Inferior parietal cortex (tissue), 1 donor: ENCODE data around the gene FAM107B.

Experiments
- DNase-seq: peaks from one replicate; pipeline ENCODE4 v3.0.0-alpha.2; 2016; ENCODE audit errors: extremely low spot score

The FAM107B gene

GRCh38 chr10:14507176-14507575 is 267.5 kb downstream of the FAM107B start:
- DNase-seq: no peak

GRCh38 chr10:14502431-14502830 is 272.3 kb downstream of the FAM107B start:
- no peak for DNase-seq

- no peak for DNase-seq
Observed at GRCh38 chr10:14500172-14500765, 274.4 kb downstream of the FAM107B start.

GRCh38 chr10:14499601-14499904 is 275.1 kb downstream of the FAM107B start:
- DNase-seq: no peak

GRCh38 chr10:14498326-14498725 is 276.4 kb downstream of the FAM107B start:
- DNase-seq: no peak

- no peak for DNase-seq
Observed at GRCh38 chr10:14491811-14492210, 282.9 kb downstream of the FAM107B start.

GRCh38 chr10:14489522-14490177 is 285.0 kb downstream of the FAM107B start:
- DNase-seq: no peak

- peak; percentile 67 for DNase-seq
Observed at GRCh38 chr10:14487488-14487883, 287.2 kb downstream of the FAM107B start.

GRCh38 chr10:14486777-14487487 is 287.8 kb downstream of the FAM107B start:
- peak; percentile 36 for DNase-seq

- no peak for DNase-seq
Observed at GRCh38 chr10:14485986-14486385, 288.7 kb downstream of the FAM107B start.

- no peak for DNase-seq
Observed at GRCh38 chr10:14483417-14483816, 291.3 kb downstream of the FAM107B start.

- DNase-seq: peak; percentile 78
Observed at GRCh38 chr10:14481752-14482151, 292.9 kb downstream of the FAM107B start.

GRCh38 chr10:14481014-14481413 is 293.7 kb downstream of the FAM107B start:
- no peak for DNase-seq

- DNase-seq: peak; percentile 91
Observed at GRCh38 chr10:14478604-14479003, 296.1 kb downstream of the FAM107B start.

- no peak for DNase-seq
Observed at GRCh38 chr10:14478201-14478600, 296.5 kb downstream of the FAM107B start.

GRCh38 chr10:14477408-14477710 is 297.3 kb downstream of the FAM107B start:
- DNase-seq: no peak

GRCh38 chr10:14476641-14477407 is 297.9 kb downstream of the FAM107B start:
- DNase-seq: no peak

- no peak for DNase-seq
Observed at GRCh38 chr10:14476006-14476405, 298.7 kb downstream of the FAM107B start.

GRCh38 chr10:14474656-14475055 is 300.0 kb downstream of the FAM107B start:
- no peak for DNase-seq

GRCh38 chr10:14470920-14471319 is 303.8 kb downstream of the FAM107B start:
- DNase-seq: no peak

- no peak for DNase-seq
Observed at GRCh38 chr10:14468726-14469125, 306.0 kb downstream of the FAM107B start.
